Keratinocyte (primary cell): ENCODE data around the gene MRPL41. TPM values are rescaled to one million over a fixed set of nuclear protein-coding genes. Genes with fewer than 3 reads are reported as not detected.

Experiments used
- DNase-seq: peaks from one replicate; pipeline ENCODE4 v3.0.0-alpha.2; 2011; ENCODE audit warnings: low read depth, missing footprints, low spot score
- FAIRE-seq: peaks from 2 replicates; lab custom pipeline; 2011; peaks lifted over from hg19 to GRCh38; lab: Jason Lieb, UNC
- H2AFZ ChIP-seq: 2 replicates; pipeline ENCODE4 v1.6.0; 2012; ENCODE audit warnings: low read length, control low read depth, inconsistent platforms; ENCODE audit not compliant: control insufficient read depth
- H3K27ac ChIP-seq: 2 replicates; pipeline ENCODE4 v1.5.1; 2011; ENCODE audit warnings: low read length; ENCODE audit not compliant: control insufficient read depth, insufficient read depth
- H3K27me3 ChIP-seq: 3 replicates; pipeline ENCODE4 v1.6.0; 2011; ENCODE audit warnings: low read length; ENCODE audit not compliant: control insufficient read depth, insufficient read depth; ENCODE audit errors: extremely low read depth
- H3K36me3 ChIP-seq, 2 experiments: 2 replicates in 1 of 2; 3 replicates in 1 of 2; pipeline ENCODE4 v1.5.1; 2011; ENCODE audit warnings: low read length in 2 of 2, mild to moderate bottlenecking in 1 of 2; ENCODE audit not compliant: control insufficient read depth in 2 of 2, insufficient read depth in 2 of 2; ENCODE audit errors: extremely low read depth in 1 of 2
- H3K4me1 ChIP-seq: 3 replicates; pipeline ENCODE4 v1.5.1; 2011; ENCODE audit warnings: low read length; ENCODE audit not compliant: control insufficient read depth, insufficient read depth; ENCODE audit errors: extremely low read depth
- H3K4me2 ChIP-seq: 3 replicates; pipeline ENCODE4 v1.6.0; 2011; ENCODE audit warnings: low read depth, low read length; ENCODE audit not compliant: control insufficient read depth, insufficient read depth; ENCODE audit errors: extremely low read depth
- H3K4me3 ChIP-seq, 3 experiments: fragments of 200-600 bp in 1 of 3; sonication (generic) in 1 of 3; 2 replicates in 2 of 3; 3 replicates in 1 of 3; pipeline ENCODE4 v1.5.1; 2011 to 2016; ENCODE audit warnings: low read length in 3 of 3, mild to moderate bottlenecking in 3 of 3, control low read depth in 2 of 3, inconsistent platforms in 1 of 3, low read depth in 1 of 3, mixed read lengths in 1 of 3, mixed run types in 1 of 3, moderate library complexity in 1 of 3; ENCODE audit not compliant: control insufficient read depth in 2 of 3, insufficient read depth in 2 of 3; ENCODE audit errors: extremely low read depth in 1 of 3
- H3K79me2 ChIP-seq: 2 replicates; pipeline ENCODE4 v1.6.0; 2012; ENCODE audit warnings: low read length; ENCODE audit not compliant: control insufficient read depth, insufficient read depth
- H3K9ac ChIP-seq: 3 replicates; pipeline ENCODE4 v1.6.0; 2011; ENCODE audit warnings: low read length; ENCODE audit not compliant: control insufficient read depth, insufficient read depth; ENCODE audit errors: extremely low read depth
- H3K9me1 ChIP-seq: 3 replicates; pipeline ENCODE4 v1.6.0; 2011; ENCODE audit warnings: low read length; ENCODE audit not compliant: control insufficient read depth, insufficient read depth; ENCODE audit errors: extremely low read depth
- H3K9me3 ChIP-seq: 2 replicates; pipeline ENCODE4 v1.5.1; 2012; ENCODE audit warnings: low read depth, low read length; ENCODE audit not compliant: control insufficient read depth
- H4K20me1 ChIP-seq: 3 replicates; pipeline ENCODE4 v1.6.0; 2011; ENCODE audit warnings: low read length; ENCODE audit not compliant: control insufficient read depth, insufficient read depth; ENCODE audit errors: extremely low read depth
- CTCF ChIP-seq, 3 experiments: IDR thresholded peaks in 1 of 3; conservative IDR thresholded peaks in 1 of 3; optimal IDR thresholded peaks in 1 of 3; 2 replicates in 2 of 3; 3 replicates in 1 of 3; pipeline versions ENCODE3 to v1.5.1; 2011; ENCODE audit warnings: low read length in 3 of 3, mild to moderate bottlenecking in 3 of 3, moderate library complexity in 2 of 3, control low read depth in 1 of 3, inconsistent platforms in 1 of 3; ENCODE audit not compliant: insufficient read depth in 2 of 3; ENCODE audit errors: extremely low read depth in 1 of 3
- EZH2 ChIP-seq: IDR thresholded peaks from one replicate; pipeline ENCODE4 v1.6.1; 2012; ENCODE audit warnings: inconsistent platforms, mild to moderate bottlenecking, low read length, moderate library complexity
- dilution Hi-C: fragments of 300-500 bp; cut with MboI; formaldehyde crosslinking; loops from one replicate; pipeline ENCODE4 v1.7.0; 2020; ENCODE audit warnings: low sequenced_read_pairs; ENCODE audit not compliant: extremely low pct_ligation_motif_present
- polyA plus RNA-seq, 5 experiments: library from polyadenylated mRNA; depleted of rRNA in 3 of 5; stranded (reverse) in 3 of 5; stranded (forward) in 1 of 5; unstranded in 1 of 5; fragments of >200 nt; gene quantifications; 1 replicate in 1 of 5; 2 replicates in 3 of 5; 3 replicates in 1 of 5; pipeline versions ENCODE4 v1.2.1 to v1.2.3, GENCODE V29; 2011 to 2012; ENCODE audit warnings: missing spikeins in 2 of 5, low read depth in 1 of 5, low replicate concordance in 1 of 5

Gene MRPL41
- polyA plus RNA-seq, 1 donor (not counting 4 experiments of a cell fraction or from before 2014, with no cell fraction given): 18.1 TPM

GRCh38 chr9:137579259-137579604 lies 27.6 kb downstream of the MRPL41 start:
- Histone ChIP-seq H3K4me1 (peaks cover 27% of the 10 kb centered on the region), H3K4me3 (peak overlapping the region; percentile 29 to 90 (median 44)), H3K9me3 (no peaks in the 10 kb centered on the region), H3K9me1 (no peaks in the 10 kb centered on the region), H3K9ac (peak overlapping the region; percentile 67), H3K79me2 (peaks cover 39% of the 10 kb centered on the region), H3K36me3 (peaks cover 30 to 41% of the 10 kb centered on the region in 2 experiments), H3K27ac (peak overlapping the region; percentile 41), H4K20me1 (no peaks in the 10 kb centered on the region), H3K4me2 (peak overlapping the region; percentile 70), H2AFZ (peak overlapping the region; percentile 67), H3K27me3 (no peaks in the 10 kb centered on the region)
- FAIRE-seq (no peak), DNase-seq (no peak)
- TF ChIP-seq EZH2: no peak
- no peak for TF ChIP-seq CTCF (optimal IDR thresholded peaks at IDR 0.05 in 1 of 3, IDR thresholded peaks at IDR 0.05 in 1 of 3, conservative IDR thresholded peaks at IDR 0.05 in 1 of 3; ENCODE audit: extremely low read depth in 1 of 3, insufficient read depth in 2 of 3, low read length in 3 of 3)
- dilution Hi-C loops: no loop called here

- H3K27ac ChIP-seq: no peak overlapping the region
- no peaks in the 10 kb centered on the region for H3K27me3 ChIP-seq
- H3K9me3 ChIP-seq: no peaks in the 10 kb centered on the region
- dilution Hi-C loops: no loop called here
- no peak for DNase-seq
- FAIRE-seq: no peak
- H3K4me3 ChIP-seq: no peak overlapping the region
- peaks cover 2% of the 10 kb centered on the region for H4K20me1 ChIP-seq
- peaks cover 42% of the 10 kb centered on the region for H3K79me2 ChIP-seq
- peaks cover 27 to 44% of the 10 kb centered on the region in 2 experiments for H3K36me3 ChIP-seq
- H3K4me1 ChIP-seq: peaks cover 27% of the 10 kb centered on the region
- H3K9me1 ChIP-seq: no peaks in the 10 kb centered on the region
- no peak overlapping the region for H3K4me2 ChIP-seq
- H2AFZ ChIP-seq: no peak overlapping the region
- peak in 1 of 3 experiments; percentile 12 for TF ChIP-seq CTCF (optimal IDR thresholded peaks at IDR 0.05 in 1 of 3, IDR thresholded peaks at IDR 0.05 in 1 of 3, conservative IDR thresholded peaks at IDR 0.05 in 1 of 3; ENCODE audit: extremely low read depth in 1 of 3, insufficient read depth in 2 of 3, low read length in 3 of 3)
- TF ChIP-seq EZH2: no peak
- H3K9ac ChIP-seq: no peak overlapping the region
These were observed 28.7 kb downstream of the MRPL41 start for GRCh38 chr9:137580209-137580953.
